GM10248 (cell line): Measurements from ENCODE around the gene C3orf18.
A peak's percentile ranks its signal among the peaks of the same experiment; 100 is the strongest.

ENCODE experiments used
- CTCF ChIA-PET: fragments of 300-600 bp; sonication (Branson Sonifier 250); formaldehyde crosslinking; extraction: SDS; loops from one replicate; lab custom pipeline; 2021; ENCODE audit warnings: antibody characterized with exemption; lab: Yijun Ruan, JAX
- POLR2A ChIA-PET: fragments of 350-650 bp; sonication (Branson Sonifier 250); formaldehyde crosslinking; extraction: SDS; loops from one replicate; lab custom pipeline; 2020; ENCODE audit warnings: antibody characterized with exemption; lab: Yijun Ruan, JAX
- DNase-seq: peaks from one replicate; pipeline ENCODE4 v3.0.0; 2012; ENCODE audit errors: extremely low spot score
- CTCF ChIP-seq: IDR thresholded peaks from 2 replicates; pipeline ENCODE4 v1.5.1; 2012; ENCODE audit warnings: mild to moderate bottlenecking, low read depth; ENCODE audit errors: extremely low read depth, missing control alignments, control extremely low read depth

Gene C3orf18

GRCh38 chr3:50612234-50612882 lies 44.8 kb upstream of the C3orf18 start:
- DNase-seq: no peak
- POLR2A ChIA-PET: interaction anchor here (0.8 to 1.3 kb wide), 4 partner anchors 21 to 773 kb away, joined by 3 to 7 read pairs (median 4); partner anchors contain the start of genes HEMK1 and MANF
- no peak for TF ChIP-seq CTCF

GRCh38 chr3:50611464-50612233 lies 44.1 kb upstream of the C3orf18 start, which contains the start of gene CISH:
Gene CISH (minus strand): TSS chr3:50611774. CDS start chr3:50611650, 124 bp downstream.
- TF ChIP-seq CTCF: peak; percentile 38
- ChIA-PET CTCF (interaction anchor here (1.1 to 17.5 kb wide), 10 partner anchors 10 to 758 kb away, joined by 3 to 419 read pairs (median 62); partner anchors contain the start of genes C3orf18, CYB561D2, HEMK1 and NPRL2), POLR2A (interaction anchor here (0.8 to 1.3 kb wide), 4 partner anchors 20 to 773 kb away, joined by 3 to 7 read pairs (median 4); partner anchors contain the start of genes HEMK1 and MANF)
- DNase-seq: peak; percentile 92

More at GRCh38 chr3:50612234-50612882, 44.8 kb upstream of the C3orf18 start:
- CTCF ChIA-PET: interaction anchor here (1.1 to 17.5 kb wide), 16 partner anchors 9 to 758 kb away, joined by 3 to 419 read pairs (median 8); partner anchors contain the start of genes C3orf18, CYB561D2, HEMK1 and NPRL2

GRCh38 chr3:50610992-50611463 lies 43.5 kb upstream of the C3orf18 start:
- CTCF ChIA-PET: interaction anchor here (1.1 to 17.5 kb wide), 9 partner anchors 9 to 759 kb away, joined by 3 to 419 read pairs (median 77); partner anchors contain the start of genes C3orf18 and HEMK1
- no peak for DNase-seq

GRCh38 chr3:50610181-50610971 lies 42.8 kb upstream of the C3orf18 start:
- DNase-seq: no peak
- TF ChIP-seq CTCF: no peak
- POLR2A ChIA-PET: interaction anchor here (1.4 kb wide), 1 partner anchor 20 kb away, joined by 3 read pairs; no protein-coding TSS in a partner anchor
- CTCF ChIA-PET: interaction anchor here (1.4 to 17.5 kb wide), 8 partner anchors 8 to 68 kb away, joined by 3 to 419 read pairs (median 124); partner anchors contain the start of genes C3orf18 and HEMK1

More at GRCh38 chr3:50610992-50611463, 43.5 kb upstream of the C3orf18 start:
- no peak for TF ChIP-seq CTCF
- POLR2A ChIA-PET: interaction anchor here (1.2 to 1.4 kb wide), 3 partner anchors 20 to 42 kb away, joined by 3 to 7 read pairs (median 4); partner anchors contain the start of gene HEMK1

- no peak for DNase-seq
- ChIA-PET CTCF (interaction anchor here (1.4 to 17.5 kb wide), 7 partner anchors 8 to 68 kb away, joined by 3 to 419 read pairs (median 202); partner anchors contain the start of gene HEMK1), POLR2A (interaction anchor here (1.4 kb wide), 1 partner anchor 19 kb away, joined by 3 read pairs; no protein-coding TSS in a partner anchor)
- TF ChIP-seq CTCF: no peak
Measured at GRCh38 chr3:50609763-50610085, 42.2 kb upstream of the C3orf18 start.
